GM12873 (cell line): Measurements from ENCODE around the gene MYOM3.

ENCODE experiments used
- CTCF ChIP-seq: IDR thresholded peaks from 2 replicates; pipeline ENCODE4 v1.5.1; 2012; ENCODE audit warnings: low read depth, mild to moderate bottlenecking, moderate library complexity, low read length, control low read depth; ENCODE audit not compliant: insufficient read depth; ENCODE audit errors: missing control alignments

The MYOM3 gene

GRCh38 chr1:24045771-24046170 lies 66.2 kb downstream of the MYOM3 start:
- TF ChIP-seq CTCF: no peak

- no peak for TF ChIP-seq CTCF
Measured at GRCh38 chr1:24043345-24044032, 68.4 kb downstream of the MYOM3 start.

- no peak for TF ChIP-seq CTCF
Measured at GRCh38 chr1:24042315-24042714, 69.6 kb downstream of the MYOM3 start.

GRCh38 chr1:24036088-24036487 lies 75.8 kb downstream of the MYOM3 start:
- no peak for TF ChIP-seq CTCF

- TF ChIP-seq CTCF: no peak
Measured at GRCh38 chr1:24032981-24033380, 79.0 kb downstream of the MYOM3 start.

GRCh38 chr1:24027838-24028468 lies 84.0 kb downstream of the MYOM3 start:
- TF ChIP-seq CTCF: peak; percentile 54

- TF ChIP-seq CTCF: no peak
Measured at GRCh38 chr1:24022581-24023361, 89.2 kb downstream of the MYOM3 start.
